DOHH2 (cell line): ENCODE data around the gene THSD8.

Source experiments
- CTCF ChIP-seq: fragments of 200-600 bp; sonication (generic); IDR thresholded peaks from one replicate; pipeline ENCODE4 v1.5.1; 2014; ENCODE audit warnings: antibody characterized with exemption, mild to moderate bottlenecking, low read depth, low read length; ENCODE audit not compliant: poor library complexity, severe bottlenecking
- EZH2phosphoT487 ChIP-seq: fragments of 200-600 bp; sonication (generic); IDR thresholded peaks from 2 replicates; pipeline ENCODE4 v1.6.1; 2017; ENCODE audit warnings: borderline replicate concordance, mild to moderate bottlenecking, antibody characterized with exemption, low read length, moderate library complexity, mixed read lengths

- TF ChIP-seq CTCF (no peak), EZH2phosphoT487 (no peak)
Observed at GRCh38 chr19:12836529-12836863, 34.6 kb downstream of the THSD8 start.
